ENCODE measurements around the gene HK2.

HK2 gene

GRCh38 chr2:74860079-74860478 lies 26.2 kb downstream of the HK2 start:
- DNase-seq: no peak

- no peak for DNase-seq
Observed at GRCh38 chr2:74860521-74860920, 26.6 kb downstream of the HK2 start.

- DNase-seq: no peak
Observed at GRCh38 chr2:74861531-74861930, 27.6 kb downstream of the HK2 start.

- no peak for DNase-seq
Observed at GRCh38 chr2:74862020-74862964, 28.4 kb downstream of the HK2 start.

- DNase-seq: no peak
Observed at GRCh38 chr2:74863802-74864248, 29.9 kb downstream of the HK2 start.

- DNase-seq: no peak
Observed at GRCh38 chr2:74864728-74865722, 31.1 kb downstream of the HK2 start.

- DNase-seq: no peak
Observed at GRCh38 chr2:74865770-74866674, 32.1 kb downstream of the HK2 start.

- no peak for DNase-seq
Observed at GRCh38 chr2:74867841-74868658, 34.1 kb downstream of the HK2 start.

- no peak for DNase-seq
Observed at GRCh38 chr2:74869517-74869916, 35.6 kb downstream of the HK2 start.

GRCh38 chr2:74870951-74871350 lies 37.0 kb downstream of the HK2 start:
- no peak for DNase-seq

- no peak for DNase-seq
Observed at GRCh38 chr2:74871414-74871813, 37.5 kb downstream of the HK2 start.

- no peak for DNase-seq
Observed at GRCh38 chr2:74872389-74872836, 38.5 kb downstream of the HK2 start.

GRCh38 chr2:74873012-74873665 lies 39.2 kb downstream of the HK2 start:
- DNase-seq: no peak

- no peak for DNase-seq
Observed at GRCh38 chr2:74873678-74874640, 40.0 kb downstream of the HK2 start.

- peak; percentile 36 for DNase-seq
Observed at GRCh38 chr2:74876081-74876886, 42.4 kb downstream of the HK2 start.

GRCh38 chr2:74877376-74877775 lies 43.4 kb downstream of the HK2 start:
- DNase-seq: no peak

GRCh38 chr2:74877781-74878433 lies 44.0 kb downstream of the HK2 start:
- no peak for DNase-seq

GRCh38 chr2:74878551-74878950 lies 44.6 kb downstream of the HK2 start:
- DNase-seq: no peak

All from activated CD4-positive, CD25-positive, alpha-beta regulatory T cell treated with anti-CD3 and anti-CD28 coated beads, Interleukin-2, amount 50 U/mL, for 72 hours (primary cell).